NCI-H510A treated with DMSO at 0.1 percent for 48 hours (cell line): ENCODE data around the gene H19.

Source experiments
- DNase-seq: peaks from one replicate; lab custom pipeline; 2025; lab: John Stamatoyannopoulos, UW

Gene H19

DNA sequence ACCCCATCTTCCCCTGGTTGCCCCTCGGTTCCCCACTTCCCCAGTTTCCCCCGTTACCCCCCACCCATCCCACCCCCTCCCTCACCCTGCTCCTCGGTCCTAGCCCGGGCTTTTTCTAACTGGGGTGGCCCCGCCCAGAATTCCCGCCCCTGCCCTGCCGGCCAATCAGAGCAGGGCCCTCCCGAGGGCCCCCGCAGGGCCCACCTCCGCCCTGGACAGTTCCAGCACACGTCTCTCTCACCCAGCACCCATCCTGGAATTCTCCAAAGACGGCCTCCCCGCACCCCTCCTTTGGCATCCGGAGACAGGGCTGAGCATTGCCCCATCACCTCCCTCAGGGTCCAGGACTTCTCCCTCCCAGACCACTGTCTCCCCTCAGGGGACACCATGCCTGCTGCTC lies at the start of gene H19:
H19 (minus strand) TSS at position 88 of the 400 bp plus-strand sequence.
- DNase-seq, result no peak

- no peak for DNase-seq
Measured at GRCh38 chr11:2041963-2042362, 44.3 kb upstream of the H19 start.

- DNase-seq, result no peak
Measured at GRCh38 chr11:2041153-2041552, 43.5 kb upstream of the H19 start.

DNA sequence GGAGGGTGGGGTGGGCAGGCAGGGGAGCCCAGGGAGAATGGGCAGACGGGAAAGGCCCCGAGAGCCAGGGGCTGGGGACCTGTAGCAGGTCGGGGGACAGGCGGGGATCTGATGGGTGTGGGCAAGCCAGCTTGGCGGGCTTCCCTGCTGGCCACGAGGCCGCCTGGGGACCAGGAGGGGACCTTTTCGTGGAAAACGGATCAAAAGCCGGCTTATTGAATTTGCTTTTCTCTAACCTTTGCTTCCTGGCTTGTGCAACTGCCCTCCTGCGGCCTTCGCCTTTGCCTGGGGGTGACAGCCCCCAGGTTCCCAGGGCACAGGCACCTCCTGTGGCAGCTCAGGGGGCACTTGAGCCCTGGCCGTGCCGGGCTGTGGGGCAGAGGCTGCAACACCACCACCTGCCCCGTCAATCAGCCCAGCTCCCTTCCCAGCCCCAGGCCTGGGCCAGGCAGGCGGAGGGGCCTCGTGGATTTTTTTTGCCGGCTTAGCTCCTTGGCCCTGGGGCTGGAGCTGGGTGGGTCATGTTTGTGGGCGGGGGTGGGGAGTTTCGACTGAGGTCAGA lies 41.6 kb upstream of the H19 start:
- DNase-seq, result no peak

DNA sequence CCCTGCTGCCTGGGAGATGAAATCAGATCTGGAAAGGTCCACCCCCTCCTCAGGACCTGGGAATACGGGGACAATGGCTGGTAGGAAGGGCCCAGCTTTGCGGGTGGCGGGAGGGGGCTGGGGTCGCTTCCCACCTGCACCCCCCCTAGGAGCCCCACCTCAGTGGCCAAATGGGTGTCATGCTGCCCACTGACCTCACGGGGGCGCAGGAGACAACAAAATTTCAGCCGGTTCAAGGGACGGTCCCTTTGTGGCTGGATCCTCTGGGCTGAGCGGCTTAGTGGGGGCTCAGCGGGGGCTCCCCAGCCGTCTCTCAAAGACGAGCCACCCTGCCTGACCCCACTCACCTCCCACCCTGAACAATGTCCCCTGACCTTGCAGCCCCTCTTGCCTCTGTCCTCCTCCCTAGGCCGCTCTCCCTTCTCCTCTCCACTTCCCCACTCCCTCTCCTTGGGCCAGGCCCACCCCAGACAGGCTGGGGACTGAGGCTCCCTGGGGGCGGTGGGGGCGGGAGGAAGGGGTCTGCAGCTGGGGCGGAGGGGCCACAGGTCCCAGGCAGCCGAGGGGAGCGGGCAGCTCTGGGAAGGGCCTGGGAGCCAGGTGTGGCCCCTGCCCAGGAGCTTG lies 39.3 kb upstream of the H19 start:
- no peak for DNase-seq

- no peak for DNase-seq
Measured at GRCh38 chr11:2035382-2035781, 37.7 kb upstream of the H19 start.

DNA sequence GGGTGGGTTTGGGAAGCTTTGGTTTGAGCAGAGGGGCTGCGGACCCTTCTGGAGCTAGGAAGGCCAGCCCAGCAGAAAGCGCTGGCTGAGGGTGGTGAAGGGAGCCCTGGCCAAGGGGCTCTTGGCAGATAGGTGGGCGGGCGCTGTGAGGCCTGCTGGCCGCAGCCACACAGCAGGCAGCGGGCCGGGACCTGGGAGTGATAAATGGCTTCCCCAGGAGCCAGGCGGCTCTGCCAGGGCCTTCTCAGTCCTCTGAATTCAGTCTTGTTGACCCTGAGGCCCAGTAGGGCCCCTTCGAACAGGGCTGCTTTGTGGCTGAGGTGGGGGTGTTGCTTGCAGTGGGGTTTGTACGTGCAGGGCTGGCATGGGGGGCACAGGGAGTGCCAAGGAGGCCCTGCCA lies 33.4 kb upstream of the H19 start:
- no peak for DNase-seq

- DNase-seq, result no peak
Measured at GRCh38 chr11:2027708-2028107, 30.1 kb upstream of the H19 start.

GRCh38 chr11:2015025-2015424 lies 17.4 kb upstream of the H19 start:
- DNase-seq, result no peak

DNA sequence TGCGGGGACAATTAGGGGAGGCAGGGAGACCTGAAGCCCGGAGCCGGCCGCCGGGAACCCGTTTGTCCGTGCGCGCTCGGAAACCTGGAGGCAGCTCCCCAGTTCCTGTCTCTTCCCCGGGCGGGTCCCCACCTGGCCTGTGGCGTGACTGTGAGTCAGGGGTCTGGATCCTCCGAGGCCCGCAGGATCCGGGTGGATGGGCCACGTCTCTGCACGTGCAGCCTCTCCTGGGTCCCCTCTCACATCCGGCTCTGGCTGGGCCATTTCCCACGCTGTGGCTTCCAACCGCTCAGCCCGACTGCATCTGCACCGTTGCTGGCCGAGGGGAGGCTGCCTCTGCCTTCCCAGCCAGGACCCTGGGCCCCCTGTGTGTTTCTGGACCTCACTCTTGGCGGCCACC lies 14.8 kb upstream of the H19 start:
- DNase-seq, result no peak

GRCh38 chr11:2004466-2004865 lies 6.8 kb upstream of the H19 start:
- no peak for DNase-seq

DNA sequence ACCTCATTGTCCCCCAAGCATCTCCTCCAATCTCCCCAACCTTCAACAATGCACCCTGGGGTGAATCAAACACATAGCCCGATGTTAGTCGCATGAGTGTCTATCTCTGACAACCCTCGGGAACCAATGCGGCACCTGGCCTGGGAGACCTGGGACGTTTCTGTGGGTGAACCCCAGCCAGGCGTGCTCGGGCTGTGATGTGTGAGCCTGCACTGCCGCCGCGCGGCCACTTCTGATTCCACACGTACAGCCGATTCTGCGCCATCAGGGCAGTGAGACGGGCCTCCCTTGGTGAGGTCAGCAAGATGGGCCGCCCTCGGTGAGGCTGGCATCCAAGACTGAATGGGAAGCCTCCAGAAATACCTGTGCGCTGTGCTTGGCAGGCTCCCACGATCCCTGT lies 5.2 kb upstream of the H19 start:
- DNase-seq, result no peak

DNA sequence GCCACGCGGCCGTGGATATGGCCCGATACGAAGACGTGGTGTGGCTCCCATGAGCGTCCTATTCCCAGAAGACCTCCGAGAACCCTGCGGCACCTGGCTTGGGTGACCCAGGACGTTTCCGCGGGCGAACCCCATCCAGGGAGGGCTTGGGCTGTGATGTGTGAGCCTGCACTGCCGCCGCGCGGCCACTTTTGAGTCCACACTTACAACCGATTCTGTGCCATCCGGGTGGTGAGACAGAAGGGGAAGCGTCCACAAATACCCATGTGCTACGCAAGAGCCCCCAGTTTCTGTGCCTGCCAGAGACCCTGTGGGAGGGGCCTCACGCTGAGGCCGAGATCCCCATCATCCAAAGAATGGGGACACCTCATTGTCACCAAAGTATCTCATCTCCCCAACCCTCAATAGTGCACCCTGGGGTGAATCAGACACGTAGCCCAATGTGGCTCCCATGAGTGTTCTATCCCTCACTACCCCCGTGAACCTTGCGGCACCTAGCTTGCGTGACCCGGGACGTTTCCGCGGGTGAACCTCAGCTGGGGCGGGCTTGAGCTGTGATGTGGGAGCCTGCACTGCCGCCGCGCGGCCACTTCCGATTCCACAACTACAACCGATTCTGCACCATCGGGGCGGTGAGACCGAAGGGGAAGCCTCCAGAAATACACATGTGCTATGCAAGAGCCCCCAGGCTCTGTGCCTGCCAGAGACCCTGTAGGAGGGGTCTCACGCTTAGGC lies 4.6 kb upstream of the H19 start:
- DNase-seq, result no peak

GRCh38 chr11:1998861-1999260 lies 1.2 kb upstream of the H19 start:
- no peak for DNase-seq

- no peak for DNase-seq
Measured at GRCh38 chr11:1998290-1998689, 648 bp upstream of the H19 start.

DNA sequence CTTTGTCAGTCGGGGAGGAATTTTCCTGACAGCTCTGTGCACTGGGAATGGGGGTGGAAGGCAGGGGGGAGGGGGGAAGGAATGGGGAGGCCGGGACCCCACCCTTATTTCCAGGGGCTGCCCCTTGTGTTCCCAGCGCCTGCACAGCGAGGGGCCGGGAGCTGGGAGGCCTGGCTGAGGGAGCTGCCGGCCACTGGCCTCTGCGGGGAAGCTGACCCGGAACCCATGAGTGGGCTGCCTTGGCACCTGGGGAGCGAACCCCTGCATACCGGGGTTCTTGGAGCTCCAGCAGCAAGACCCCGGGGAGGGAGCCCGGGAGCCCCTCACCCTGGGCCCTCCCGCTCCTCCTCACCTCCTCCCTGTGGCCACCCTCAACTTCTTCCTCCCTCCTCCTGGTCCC lies 3.5 kb downstream of the H19 start:
- DNase-seq, result no peak

DNA sequence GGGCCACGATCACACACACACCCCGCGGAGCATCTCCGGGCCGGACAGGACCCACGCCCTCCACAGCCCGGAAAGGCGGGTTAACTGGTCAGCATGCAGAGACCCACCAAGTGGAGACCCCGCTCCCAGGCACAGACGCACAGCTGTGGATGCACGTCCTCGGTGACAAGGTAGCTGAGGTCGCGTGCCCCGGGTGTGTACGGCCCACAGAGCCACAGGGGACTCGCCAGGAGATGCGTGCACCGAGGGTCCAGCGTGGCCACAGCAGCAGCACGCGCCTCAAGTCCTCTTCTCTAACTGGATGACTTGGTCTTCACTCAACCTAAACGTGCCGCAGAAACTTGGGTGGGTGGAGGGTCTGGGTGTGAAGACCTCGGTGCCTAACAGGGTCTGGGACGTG lies 5.5 kb downstream of the H19 start:
- no peak for DNase-seq

DNA sequence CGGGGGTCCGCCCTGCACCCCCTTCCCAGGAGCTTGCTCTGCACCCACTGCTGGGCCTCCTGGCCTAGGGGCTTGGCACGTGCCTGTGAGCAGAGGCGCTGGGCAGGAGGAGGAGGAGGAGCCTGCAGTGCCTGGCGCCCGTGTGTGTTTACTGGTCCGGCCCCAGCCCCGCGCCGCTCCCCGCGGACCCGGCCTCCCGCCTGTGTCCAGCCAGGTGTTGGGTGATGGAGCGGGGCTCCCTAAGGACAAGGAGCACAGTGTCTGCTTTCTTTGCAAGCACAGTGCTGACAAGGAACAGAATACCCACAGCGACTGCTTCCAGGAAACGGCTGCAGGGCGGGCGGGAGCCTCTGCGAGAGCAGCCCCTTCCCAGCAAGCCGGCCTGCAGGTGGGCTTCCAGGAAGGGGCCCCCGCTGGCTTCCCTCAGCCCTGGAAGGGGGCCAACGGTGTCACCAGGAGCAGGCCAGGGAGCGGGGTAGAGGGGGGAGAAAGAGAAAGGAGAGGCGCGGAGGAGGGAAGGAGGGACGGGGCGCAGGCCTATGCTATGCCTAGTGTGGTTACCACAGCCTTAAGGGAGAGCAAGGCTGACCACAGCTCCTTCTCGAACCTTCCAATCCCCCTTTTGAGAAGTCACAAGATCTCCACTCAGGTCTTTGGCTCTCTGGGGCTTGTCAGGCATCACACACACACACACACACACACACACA lies 6.6 kb downstream of the H19 start:
- DNase-seq, result no peak

DNA sequence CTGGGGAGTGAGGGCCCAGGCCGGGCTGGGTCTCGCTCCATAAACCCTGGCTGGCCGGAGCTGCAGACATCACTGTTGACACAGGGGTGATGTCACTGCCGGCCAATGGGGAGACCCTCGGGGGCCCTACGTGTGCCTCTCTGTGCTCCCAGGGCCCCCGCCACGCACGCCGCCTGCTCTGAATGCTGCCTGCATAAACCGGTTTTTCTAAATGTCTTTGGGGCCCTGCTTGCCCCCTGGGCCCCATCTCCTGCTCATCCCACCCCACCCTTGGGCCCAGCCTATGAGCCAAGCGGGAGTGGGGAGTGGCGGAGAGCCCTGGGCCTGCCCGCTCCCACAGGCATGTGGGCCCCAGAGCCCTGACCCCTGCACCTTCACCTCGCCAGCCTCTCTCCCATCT lies 7.7 kb downstream of the H19 start:
- DNase-seq, result no peak

GRCh38 chr11:1988667-1989317 lies 8.8 kb downstream of the H19 start:
- no peak for DNase-seq

GRCh38 chr11:1988174-1988573 lies 9.5 kb downstream of the H19 start:
- no peak for DNase-seq

DNA sequence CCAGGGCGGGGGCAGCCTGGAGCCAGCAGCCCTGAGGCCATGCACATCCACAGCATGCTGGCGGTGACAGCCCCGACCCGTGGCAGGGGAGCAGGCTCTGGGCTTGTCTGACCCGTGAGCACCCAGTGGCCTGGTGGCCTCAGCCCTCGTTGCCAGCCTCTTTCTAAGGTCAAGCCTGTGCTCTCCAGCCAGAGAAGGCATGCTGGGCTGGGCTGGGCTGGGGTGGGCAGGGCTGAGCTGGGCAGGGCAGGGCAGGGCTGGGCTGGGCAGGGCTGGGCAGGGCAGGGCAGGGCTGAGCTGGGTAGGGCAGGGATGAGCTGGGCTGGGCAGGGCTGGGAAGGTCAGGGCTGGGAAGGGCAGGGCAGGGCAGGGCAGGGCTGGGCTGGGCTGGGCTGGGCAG lies 10.6 kb downstream of the H19 start:
- no peak for DNase-seq

GRCh38 chr11:1983601-1983961 lies 14.1 kb downstream of the H19 start:
- no peak for DNase-seq
